ENCODE data around the gene KDM1B.
"Not testable (repeated sequence)": the region's sequence is repeated elsewhere in the genome, so short reads cannot be mapped to it uniquely, and the experiment has no call there.

Gene KDM1B

GRCh38 chr6:18161431-18161830 is 6.2 kb downstream of the KDM1B start:
- no peak overlapping the region for H3K27ac ChIP-seq
- no peak for DNase-seq (ENCODE audit: low spot score)
- H3K4me3 ChIP-seq, result no peak overlapping the region
- no peak for TF ChIP-seq CTCF (IDR thresholded peaks at IDR 0.05)

GRCh38 chr6:18162401-18162800 is 7.2 kb downstream of the KDM1B start:
- no peak for DNase-seq (ENCODE audit: low spot score)
- no peak overlapping the region for H3K4me3 ChIP-seq
- H3K27ac ChIP-seq, result no peak overlapping the region
- TF ChIP-seq CTCF (IDR thresholded peaks at IDR 0.05), result no peak

GRCh38 chr6:18165751-18166150 is 10.5 kb downstream of the KDM1B start:
- Histone ChIP-seq H3K4me3 (no peak overlapping the region), H3K27ac (no peak overlapping the region)
- no peak for DNase-seq (ENCODE audit: low spot score)
- no peak for TF ChIP-seq CTCF (IDR thresholded peaks at IDR 0.05)

GRCh38 chr6:18166312-18167036 is 11.3 kb downstream of the KDM1B start:
- no peak for DNase-seq (ENCODE audit: low spot score)
- no peak overlapping the region for H3K4me3 ChIP-seq
- no peak for TF ChIP-seq CTCF (IDR thresholded peaks at IDR 0.05)
- H3K27ac ChIP-seq, result no peak overlapping the region

GRCh38 chr6:18168264-18168663 is 13.0 kb downstream of the KDM1B start:
- Histone ChIP-seq H3K4me3 (no peak overlapping the region), H3K27ac (no peak overlapping the region)
- TF ChIP-seq CTCF (IDR thresholded peaks at IDR 0.05), result no peak
- no peak for DNase-seq (ENCODE audit: low spot score)

- TF ChIP-seq CTCF (IDR thresholded peaks at IDR 0.05), result no peak
- Histone ChIP-seq H3K27ac (peak overlapping the region in 1 of 2 donors; percentile 19), H3K4me3 (no peak overlapping the region)
- no peak for DNase-seq (ENCODE audit: low spot score)
Observed at GRCh38 chr6:18171871-18172270, 16.6 kb downstream of the KDM1B start.

GRCh38 chr6:18176198-18176597 is 21.0 kb downstream of the KDM1B start:
- H3K27ac ChIP-seq; H3K4me3 ChIP-seq; DNase-seq (ENCODE audit: low spot score): not testable (repeated sequence)
